ENCODE data around the gene SPAG8. TPM values are rescaled to one million over a fixed set of nuclear protein-coding genes. Genes with fewer than 3 reads are reported as not detected.

Gene SPAG8
- total RNA-seq, 2 experiments from 2014 or later = 1.1 to 3.6 TPM

DNA sequence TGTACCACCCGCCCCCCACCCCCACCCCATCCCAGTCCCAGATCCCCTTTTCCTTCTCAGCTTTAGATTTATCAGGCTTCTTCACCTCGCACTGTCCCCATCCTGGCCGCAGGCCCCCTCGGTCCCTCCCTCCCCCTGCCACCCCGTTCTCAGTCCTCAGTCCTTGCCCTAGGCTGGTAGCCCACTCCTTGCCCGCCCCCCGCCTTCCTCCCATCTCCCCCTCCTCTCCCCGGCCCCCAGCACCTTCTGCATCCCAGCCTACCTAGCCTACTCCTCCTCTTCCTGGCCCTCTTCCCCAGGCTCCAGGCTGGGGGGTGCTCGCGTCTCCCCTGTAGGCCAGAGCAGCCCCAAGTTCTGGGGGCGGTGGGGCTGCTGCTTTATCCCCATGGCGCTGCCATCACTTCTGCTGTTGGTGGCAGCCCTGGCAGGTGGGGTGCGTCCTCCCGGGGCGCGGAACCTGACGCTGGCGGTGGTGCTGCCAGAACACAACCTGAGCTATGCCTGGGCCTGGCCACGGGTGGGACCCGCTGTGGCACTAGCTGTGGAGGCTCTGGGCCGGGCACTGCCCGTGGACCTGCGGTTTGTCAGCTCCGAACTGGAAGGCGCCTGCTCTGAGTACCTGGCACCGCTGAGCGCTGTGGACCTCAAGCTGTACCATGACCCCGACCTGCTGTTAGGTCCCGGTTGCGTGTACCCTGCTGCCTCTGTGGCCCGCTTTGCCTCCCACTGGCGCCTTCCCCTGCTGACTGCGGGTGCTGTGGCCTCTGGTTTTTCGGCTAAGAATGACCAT is 19.8 kb downstream of the SPAG8 start:
- Histone ChIP-seq H2AFZ (ENCODE audit: low read length) (no peak overlapping the region), H3K4me2 (ENCODE audit: low read length) (no peak overlapping the region), H3K79me2 (ENCODE audit: insufficient read depth, low read depth, low read length) (no peaks in the 10 kb centered on the region), H3K36me3 (ENCODE audit: insufficient read depth, low read length) (no peaks in the 10 kb centered on the region; the same call in 1 of the 2 replicates), H4K20me1 (ENCODE audit: insufficient read depth, low read length) (no peaks in the 10 kb centered on the region), H3K4me1 (ENCODE audit: insufficient read depth, low read length, poor library complexity, severe bottlenecking) (peaks cover 9% of the 10 kb centered on the region), H3K4me3 (ENCODE audit: low read depth, low read length, poor library complexity, severe bottlenecking) (no peak overlapping the region), H3K9me3 (ENCODE audit: low read length) (no peaks in the 10 kb centered on the region), H3K27ac (ENCODE audit: low read depth, low read length, poor library complexity, severe bottlenecking) (no peak overlapping the region), H3K9me2 (ENCODE audit: insufficient read depth, low read length) (no peaks in the 10 kb centered on the region)
- DNase-seq (ENCODE audit: low spot score) = no peak
- intact Hi-C loops (cut with micrococcal nuclease; ENCODE audit: unreplicated experiment) = loop anchor here (10.0 kb wide), 1 partner anchor 233 kb away; no protein-coding TSS in a partner anchor
- ChIA-PET POLR2A (interaction anchor here (2.0 kb wide), 1 partner anchor 16 kb away, joined by 4 read pairs; no protein-coding TSS in a partner anchor), CTCF (ENCODE audit: unreplicated experiment) (interaction anchor here (1.1 to 1.4 kb wide), 2 partner anchors 34 to 43 kb away, joined by 3 read pairs; no protein-coding TSS in a partner anchor)
- BruUV-seq (replicated peaks) = no TSS peak
- no peak for TF ChIP-seq EZH2phosphoT487 (IDR thresholded peaks at IDR 0.05; ENCODE audit: borderline replicate concordance, low read depth, low read length)
- TF ChIP-seq, protein P1, sequence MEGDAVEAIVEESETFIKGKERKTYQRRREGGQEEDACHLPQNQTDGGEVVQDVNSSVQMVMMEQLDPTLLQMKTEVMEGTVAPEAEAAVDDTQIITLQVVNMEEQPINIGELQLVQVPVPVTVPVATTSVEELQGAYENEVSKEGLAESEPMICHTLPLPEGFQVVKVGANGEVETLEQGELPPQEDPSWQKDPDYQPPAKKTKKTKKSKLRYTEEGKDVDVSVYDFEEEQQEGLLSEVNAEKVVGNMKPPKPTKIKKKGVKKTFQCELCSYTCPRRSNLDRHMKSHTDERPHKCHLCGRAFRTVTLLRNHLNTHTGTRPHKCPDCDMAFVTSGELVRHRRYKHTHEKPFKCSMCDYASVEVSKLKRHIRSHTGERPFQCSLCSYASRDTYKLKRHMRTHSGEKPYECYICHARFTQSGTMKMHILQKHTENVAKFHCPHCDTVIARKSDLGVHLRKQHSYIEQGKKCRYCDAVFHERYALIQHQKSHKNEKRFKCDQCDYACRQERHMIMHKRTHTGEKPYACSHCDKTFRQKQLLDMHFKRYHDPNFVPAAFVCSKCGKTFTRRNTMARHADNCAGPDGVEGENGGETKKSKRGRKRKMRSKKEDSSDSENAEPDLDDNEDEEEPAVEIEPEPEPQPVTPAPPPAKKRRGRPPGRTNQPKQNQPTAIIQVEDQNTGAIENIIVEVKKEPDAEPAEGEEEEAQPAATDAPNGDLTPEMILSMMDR (conservative IDR thresholded peaks at IDR 0.05; ENCODE audit: low read length) = no peak

DNA sequence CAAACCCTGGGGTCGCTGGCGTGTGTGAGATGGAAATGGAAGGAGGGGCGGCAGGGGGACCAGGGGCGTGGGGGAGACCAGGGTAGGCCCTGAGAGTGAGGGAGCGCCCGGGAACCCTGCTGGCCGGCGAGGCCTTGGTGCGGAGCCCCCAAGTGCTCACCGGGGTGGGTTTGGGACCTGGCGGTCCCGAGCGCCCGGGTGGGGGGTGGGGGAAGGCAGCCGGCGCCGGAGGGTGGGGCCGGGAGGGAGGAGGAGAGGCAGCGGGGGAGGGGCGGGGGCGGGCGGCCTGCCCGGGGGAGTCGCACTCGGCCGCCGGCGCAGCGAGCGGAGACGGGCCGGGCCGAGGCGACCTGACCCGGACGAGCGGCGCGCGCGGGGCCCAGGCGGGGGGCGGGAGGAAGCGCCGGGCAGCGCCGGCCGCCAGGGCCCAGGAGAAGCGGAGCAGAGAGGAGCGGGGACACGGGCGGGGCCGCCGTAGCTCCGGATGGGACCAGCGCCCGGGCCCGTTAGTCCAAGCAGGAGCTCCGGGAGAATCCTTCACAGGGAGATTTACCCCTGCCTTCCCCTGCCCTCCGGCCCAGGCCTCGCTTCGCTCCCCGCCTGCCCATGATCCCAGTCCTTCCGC is 20.7 kb downstream of the SPAG8 start, which contains the start of gene NPR2:
NPR2 (plus strand) TSS at position 295 of the 625 bp plus-strand sequence. CDS start 818 bp downstream, outside the sequence.
- BruUV-seq (replicated peaks) = no TSS peak
- intact Hi-C loops (cut with micrococcal nuclease; ENCODE audit: unreplicated experiment) = loop anchor here (10.0 kb wide), 1 partner anchor 233 kb away; no protein-coding TSS in a partner anchor

More for the DNA sequence above, 20.7 kb downstream of the SPAG8 start, which contains the start of gene NPR2:
- no peak within 1 kb of the TSS for H2AFZ ChIP-seq (ENCODE audit: low read length)
- no peaks in the 10 kb centered on the region for H3K9me2 ChIP-seq (ENCODE audit: insufficient read depth, low read length)
- H3K9me3 ChIP-seq (ENCODE audit: low read length) = no peaks in the 10 kb centered on the region
- H4K20me1 ChIP-seq (ENCODE audit: insufficient read depth, low read length) = no peaks in the 10 kb centered on the region
- H3K4me3 ChIP-seq (ENCODE audit: low read depth, low read length, poor library complexity, severe bottlenecking) = no peak within 1 kb of the TSS
- no peak within 1 kb of the TSS for H3K27ac ChIP-seq (ENCODE audit: low read depth, low read length, poor library complexity, severe bottlenecking)
- no peak for DNase-seq (ENCODE audit: low spot score)
- POLR2A ChIA-PET = interaction anchor here (2.0 kb wide), 1 partner anchor 15 kb away, joined by 4 read pairs; no protein-coding TSS in a partner anchor
- CTCF ChIA-PET (ENCODE audit: unreplicated experiment) = no interaction called here
- H3K36me3 ChIP-seq (ENCODE audit: insufficient read depth, low read length) = peaks cover 2% of the 10 kb centered on the region; the same call in 1 of the 2 replicates
- peaks cover 9% of the 10 kb centered on the region for H3K4me1 ChIP-seq (ENCODE audit: insufficient read depth, low read length, poor library complexity, severe bottlenecking)
- no peak for TF ChIP-seq EZH2phosphoT487 (IDR thresholded peaks at IDR 0.05; ENCODE audit: borderline replicate concordance, low read depth, low read length)
- TF ChIP-seq, protein P1 (conservative IDR thresholded peaks at IDR 0.05; ENCODE audit: low read length) = no peak
- no peaks in the 10 kb centered on the region for H3K79me2 ChIP-seq (ENCODE audit: insufficient read depth, low read depth, low read length)
- H3K4me2 ChIP-seq (ENCODE audit: low read length) = no peak within 1 kb of the TSS
